HepG2 (cell line): ENCODE measurements around the gene GPR68. TPM values are rescaled to one million over a fixed set of nuclear protein-coding genes. Genes with fewer than 3 reads are reported as not detected.

ENCODE experiments used
- ATAC-seq: fragments of 200-7000 bp; cut with Tn5 transposase; 3 replicates; pipeline ENCODE4 v1.9.1; 2020; ENCODE audit warnings: mild to moderate bottlenecking, moderate library complexity
- BruUV-seq: library from RNA; stranded (reverse); fragments of 400-500 nt; replicated peaks from 2 replicates; lab custom pipeline; 2021; lab: Mats Ljungman, UMichigan
- CTCF ChIA-PET: fragments of 300-600 bp; formaldehyde crosslinking; extraction: SDS; loops from one replicate; lab custom pipeline; 2021; ENCODE audit warnings: low total read pairs, inconsistent platforms, low intra/inter-chr PET ratio; lab: Yijun Ruan, JAX
- POLR2A ChIA-PET: fragments of 350-600 bp; sonication (Branson Sonifier 250); formaldehyde crosslinking; loops from one replicate; lab custom pipeline; 2020; ENCODE audit warnings: antibody characterized with exemption, inconsistent platforms; lab: Yijun Ruan, JAX
- DNase-seq: peaks from one replicate; pipeline ENCODE4 v3.0.0-alpha.2; 2015; ENCODE audit warnings: low spot score
- FAIRE-seq: peaks from 3 replicates; lab custom pipeline; 2011; peaks lifted over from hg19 to GRCh38; lab: Jason Lieb, UNC
- H2AFZ ChIP-seq: one replicate; pipeline ENCODE4 v1.6.1; 2011; ENCODE audit warnings: low read length, inconsistent platforms
- H3K27ac ChIP-seq: fragments of 300-600 bp; 3 replicates; pipeline ENCODE4 v1.8.0; 2011; ENCODE audit warnings: mixed run types, mild to moderate bottlenecking, mixed read lengths, low read length, inconsistent platforms; ENCODE audit not compliant: insufficient read depth; ENCODE audit errors: extremely low read length
- H3K27me3 ChIP-seq, 2 experiments: fragments of 200-600 bp in 1 of 2; 2 replicates in 1 of 2; 3 replicates in 1 of 2; pipeline versions ENCODE4 v1.6.0 to v1.8.0; 2011; ENCODE audit warnings: low read length in 2 of 2, mild to moderate bottlenecking in 2 of 2, moderate library complexity in 2 of 2, inconsistent platforms in 1 of 2; ENCODE audit not compliant: insufficient read depth in 2 of 2, control insufficient read depth in 1 of 2
- H3K36me3 ChIP-seq, 2 experiments: fragments of 200-600 bp in 1 of 2; replicated peaks in 1 of 2; 2 replicates in 1 of 2; 3 replicates in 1 of 2; pipeline versions ENCODE4 v1.5.1 to v1.8.0; 2011; ENCODE audit warnings: low read length in 2 of 2, inconsistent platforms in 1 of 2; ENCODE audit not compliant: insufficient read depth in 2 of 2, control insufficient read depth in 1 of 2
- H3K4me1 ChIP-seq: 2 replicates; pipeline ENCODE4 v1.5.1; 2012; ENCODE audit warnings: low read length, inconsistent platforms; ENCODE audit not compliant: insufficient read depth
- H3K4me2 ChIP-seq: 2 replicates; pipeline ENCODE4 v1.6.0; 2011; ENCODE audit warnings: low read depth, low read length, inconsistent platforms
- H3K4me3 ChIP-seq, 3 experiments: fragments of 200-600 bp in 1 of 3; sonication (generic), shearing (Covaris generic) in 1 of 3; replicated peaks in 1 of 3; 2 replicates each; pipeline ENCODE4 v1.5.1; 2011 to 2016; ENCODE audit warnings: low read length in 3 of 3, inconsistent platforms in 2 of 3, low read depth in 2 of 3, mild to moderate bottlenecking in 2 of 3, control low read depth in 1 of 3, mixed read lengths in 1 of 3; ENCODE audit not compliant: insufficient read depth in 1 of 3
- H3K79me2 ChIP-seq: one replicate; pipeline ENCODE4 v1.6.1; 2011; ENCODE audit warnings: low read length, inconsistent platforms; ENCODE audit not compliant: insufficient read depth
- H3K9ac ChIP-seq: 2 replicates; pipeline ENCODE4 v1.6.0; 2011; ENCODE audit warnings: mild to moderate bottlenecking, low read depth, low read length, inconsistent platforms; ENCODE audit not compliant: insufficient read depth
- H3K9me3 ChIP-seq: 2 replicates; pipeline ENCODE4 v1.5.1; 2012; ENCODE audit warnings: mild to moderate bottlenecking, low read length
- H4K20me1 ChIP-seq: 2 replicates; pipeline ENCODE4 v1.6.0; 2011; ENCODE audit warnings: inconsistent platforms, mild to moderate bottlenecking, low read length, moderate library complexity; ENCODE audit not compliant: insufficient read depth
- AHR ChIP-seq: IDR thresholded peaks from 2 replicates; pipeline ENCODE4 v1.6.1; 2018; ENCODE audit warnings: missing genetic modification reagents, missing compliant biosample characterization
- ARNTL ChIP-seq: sonication (generic); formaldehyde crosslinking; IDR thresholded peaks from 2 replicates; pipeline ENCODE4 v1.4.0; 2020; ENCODE audit warnings: mild to moderate bottlenecking, missing genetic modification reagents
- FOXA3 ChIP-seq: IDR thresholded peaks from 2 replicates; pipeline ENCODE4 v1.6.1; 2016; ENCODE audit warnings: missing genetic modification reagents, missing compliant biosample characterization
- HCFC1 ChIP-seq: fragments of 150-350 bp; IDR thresholded peaks from 2 replicates; pipeline ENCODE4 v1.6.1; 2014; ENCODE audit warnings: low read depth, low read length
- KDM4B ChIP-seq: sonication (generic); formaldehyde crosslinking; IDR thresholded peaks from 2 replicates; pipeline ENCODE4 v1.4.0; 2020; ENCODE audit warnings: missing genetic modification reagents
- MLLT10 ChIP-seq: sonication (generic); formaldehyde crosslinking; IDR thresholded peaks from 2 replicates; pipeline ENCODE4 v1.4.0; 2020; ENCODE audit warnings: missing genetic modification reagents
- SIN3B ChIP-seq: fragments of 150-350 bp; IDR thresholded peaks from 2 replicates; pipeline ENCODE4 v1.6.1; 2014; ENCODE audit warnings: low read length
- TMF1 ChIP-seq: sonication (generic); formaldehyde crosslinking; IDR thresholded peaks from 2 replicates; pipeline ENCODE4 v1.8.1; 2022; ENCODE audit warnings: low read depth, missing genetic modification reagents
- ZNF350 ChIP-seq: sonication (generic); formaldehyde crosslinking; IDR thresholded peaks from 2 replicates; pipeline ENCODE4 v1.4.0; 2020; ENCODE audit warnings: mild to moderate bottlenecking, low read depth, missing genetic modification reagents, borderline replicate concordance
- ZNF430 ChIP-seq: sonication (generic); formaldehyde crosslinking; IDR thresholded peaks from 2 replicates; pipeline ENCODE4 v1.9.0; 2021; ENCODE audit warnings: mild to moderate bottlenecking, missing genetic modification reagents
- ZNF703 ChIP-seq: sonication (generic); formaldehyde crosslinking; IDR thresholded peaks from 2 replicates; pipeline ENCODE4 v1.5.1; 2020; ENCODE audit warnings: missing genetic modification reagents, mild to moderate bottlenecking, moderate library complexity, borderline replicate concordance
- WGBS: methylation state at CpG from one replicate; pipeline ENCODE4 v1.1.6; 2017; ENCODE audit warnings: low lambda C conversion rate; 5-methylcytosine and 5-hydroxymethylcytosine counted together
- in situ Hi-C: cut with HindIII; loops from 2 replicates; pipeline ENCODE4 v1.10.0; 2017; ENCODE audit warnings: low pct_unique_long_range_greater_than_20kb; ENCODE audit not compliant: extremely low pct_ligation_motif_present
- intact Hi-C: fragments of 100-400 bp; cut with micrococcal nuclease; formaldehyde crosslinking; loops from one replicate; pipeline ENCODE4 v1.10.0; 2022; ENCODE audit not compliant: unreplicated experiment
- polyA plus RNA-seq, 8 experiments: library from polyadenylated mRNA; depleted of rRNA in 3 of 8; stranded (reverse) in 7 of 8; unstranded in 1 of 8; fragments of >200 nt; fragmentation: Illumina TruSeq in 4 of 8; extraction: Trizol in 4 of 8; gene quantifications; 2 replicates each; pipeline versions ENCODE4 v1.2.1 to v1.2.3, GENCODE V29; 2011 to 2016; ENCODE audit warnings: low read depth in 4 of 8, missing spikeins in 1 of 8, mixed read lengths in 1 of 8; ENCODE audit not compliant: insufficient read depth in 1 of 8
- total RNA-seq, 5 experiments: library from RNA; depleted of rRNA; stranded (reverse); fragments of >200 nt; fragmentation: Illumina TruSeq; extraction: Trizol; gene quantifications; 2 replicates each; pipeline ENCODE4 v1.2.3, GENCODE V29; 2016; ENCODE audit warnings: low read depth in 1 of 5
- TF ChIP-seq, protein P1 (sequence below): sonication (generic); formaldehyde crosslinking; IDR thresholded peaks from 2 replicates; pipeline ENCODE4 v1.8.0; 2022; ENCODE audit warnings: mild to moderate bottlenecking, missing genetic modification reagents, moderate library complexity
- TF ChIP-seq, protein P2 (sequence below): sonication (generic); formaldehyde crosslinking; IDR thresholded peaks from 2 replicates; pipeline ENCODE4 v1.8.1; 2023; ENCODE audit warnings: missing genetic modification reagents, mild to moderate bottlenecking, borderline replicate concordance
- TF ChIP-seq, protein P3 (sequence below): sonication (generic); formaldehyde crosslinking; IDR thresholded peaks from 2 replicates; pipeline ENCODE4 v1.4.0; 2020; ENCODE audit warnings: missing genetic modification reagents

Gene GPR68
- total and polyA plus RNA-seq, 2 of the 13 experiments (the other 11 are each of a cell fraction or from before 2014, with no cell fraction given) = not detected

DNA sequence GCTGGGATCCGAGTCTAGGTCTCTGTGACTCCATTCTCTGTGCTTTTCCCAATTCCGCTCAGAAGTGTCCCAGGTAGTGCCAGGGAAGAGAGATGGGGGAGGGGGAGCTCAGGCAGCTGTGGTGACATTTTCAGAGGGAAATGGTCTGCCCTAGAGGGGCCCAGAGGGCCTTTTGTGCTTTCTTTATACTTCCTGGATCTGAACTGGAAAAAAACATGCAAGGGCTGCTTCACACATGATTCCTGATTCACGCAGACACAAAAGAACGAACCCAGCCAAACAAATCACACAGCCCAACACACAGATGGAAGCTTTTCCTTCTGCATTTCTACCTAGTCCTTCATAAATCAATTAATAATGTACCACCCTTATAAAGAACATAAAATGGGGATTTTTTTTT, 26.5 kb downstream of the GPR68 start:
- ChIA-PET CTCF (no interaction called here), POLR2A (no interaction called here)
- H4K20me1 ChIP-seq = no peaks in the 10 kb centered on the region
- H3K79me2 ChIP-seq = no peaks in the 10 kb centered on the region
- FAIRE-seq = no peak
- no peak overlapping the region for H3K27ac ChIP-seq
- no peaks in the 10 kb centered on the region for H3K4me1 ChIP-seq
- intact Hi-C loops = no loop called here
- no peak overlapping the region for H3K9ac ChIP-seq
- no peak overlapping the region for H2AFZ ChIP-seq
- TF ChIP-seq ZNF703 (CRISPR knock-in tag) = no peak
- no peak for TF ChIP-seq ARNTL (CRISPR knock-in tag)
- TF ChIP-seq TMF1 (CRISPR knock-in tag) = no peak
- no peak for TF ChIP-seq MLLT10 (CRISPR knock-in tag)
- TF ChIP-seq SIN3B = no peak
- TF ChIP-seq, protein P1, sequence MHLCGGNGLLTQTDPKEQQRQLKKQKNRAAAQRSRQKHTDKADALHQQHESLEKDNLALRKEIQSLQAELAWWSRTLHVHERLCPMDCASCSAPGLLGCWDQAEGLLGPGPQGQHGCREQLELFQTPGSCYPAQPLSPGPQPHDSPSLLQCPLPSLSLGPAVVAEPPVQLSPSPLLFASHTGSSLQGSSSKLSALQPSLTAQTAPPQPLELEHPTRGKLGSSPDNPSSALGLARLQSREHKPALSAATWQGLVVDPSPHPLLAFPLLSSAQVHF (CRISPR knock-in tag) = no peak
- TF ChIP-seq ZNF430 (CRISPR knock-in tag) = no peak
- TF ChIP-seq FOXA3 (CRISPR knock-in tag) = no peak
- TF ChIP-seq HCFC1 = no peak
- TF ChIP-seq, protein P2, sequence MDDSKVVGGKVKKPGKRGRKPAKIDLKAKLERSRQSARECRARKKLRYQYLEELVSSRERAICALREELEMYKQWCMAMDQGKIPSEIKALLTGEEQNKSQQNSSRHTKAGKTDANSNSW (CRISPR knock-in tag) = no peak
- no peak for TF ChIP-seq KDM4B (CRISPR knock-in tag)
- TF ChIP-seq ZNF350 = no peak
- TF ChIP-seq AHR (CRISPR knock-in tag) = no peak
- TF ChIP-seq, protein P3, sequence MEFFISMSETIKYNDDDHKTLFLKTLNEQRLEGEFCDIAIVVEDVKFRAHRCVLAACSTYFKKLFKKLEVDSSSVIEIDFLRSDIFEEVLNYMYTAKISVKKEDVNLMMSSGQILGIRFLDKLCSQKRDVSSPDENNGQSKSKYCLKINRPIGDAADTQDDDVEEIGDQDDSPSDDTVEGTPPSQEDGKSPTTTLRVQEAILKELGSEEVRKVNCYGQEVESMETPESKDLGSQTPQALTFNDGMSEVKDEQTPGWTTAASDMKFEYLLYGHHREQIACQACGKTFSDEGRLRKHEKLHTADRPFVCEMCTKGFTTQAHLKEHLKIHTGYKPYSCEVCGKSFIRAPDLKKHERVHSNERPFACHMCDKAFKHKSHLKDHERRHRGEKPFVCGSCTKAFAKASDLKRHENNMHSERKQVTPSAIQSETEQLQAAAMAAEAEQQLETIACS (CRISPR knock-in tag) = no peak
- TF ChIP-seq, all 625 proteins: peak for 0
- Histone ChIP-seq H3K9me3 (no peaks in the 10 kb centered on the region), H3K4me2 (no peak overlapping the region), H3K27me3 (no peaks in the 10 kb centered on the region), H3K4me3 (no peak overlapping the region), H3K36me3 (peaks cover 8 to 19% of the 10 kb centered on the region in 2 experiments; a peak in 4 of 5 replicates)
- DNase-seq (no peak), ATAC-seq (no peak)
- in situ Hi-C loops = no loop called here
- no TSS peak for BruUV-seq
- WGBS = 92% methylated on average over 4 of the region's 4 CpGs
